OCI-LY1 (cell line): ENCODE results near the gene KAT6B.

Source experiments
- H2AFZ ChIP-seq: fragments of 200-600 bp; sonication (generic), shearing (Covaris generic); 2 replicates; pipeline ENCODE4 v1.6.0; 2014; ENCODE audit warnings: antibody characterized with exemption, mild to moderate bottlenecking, low read length
- H3F3A ChIP-seq: fragments of 200-600 bp; sonication (generic), shearing (Covaris generic); 2 replicates; pipeline ENCODE4 v1.6.0; 2014; ENCODE audit warnings: mild to moderate bottlenecking, antibody characterized with exemption, low read length, moderate library complexity; ENCODE audit not compliant: insufficient read depth
- H3K27ac ChIP-seq: fragments of 200-600 bp; sonication (generic); 2 replicates; pipeline ENCODE4 v1.5.1; 2014; ENCODE audit warnings: low read length, mixed run types, mild to moderate bottlenecking, low read depth; ENCODE audit not compliant: poor library complexity, severe bottlenecking
- H3K27me3 ChIP-seq: fragments of 200-600 bp; sonication (generic); 2 replicates; pipeline ENCODE4 v1.6.0; 2014; ENCODE audit warnings: antibody characterized with exemption, mild to moderate bottlenecking, low read length, moderate library complexity; ENCODE audit not compliant: insufficient read depth
- H3K36me3 ChIP-seq: fragments of 200-600 bp; sonication (generic); 2 replicates; pipeline ENCODE4 v1.6.1; 2014; ENCODE audit warnings: mild to moderate bottlenecking, antibody characterized with exemption, low read length, moderate library complexity, mixed read lengths; ENCODE audit not compliant: insufficient read depth
- H3K4me1 ChIP-seq: fragments of 200-600 bp; sonication (generic); 2 replicates; pipeline ENCODE4 v1.5.1; 2014; ENCODE audit warnings: mild to moderate bottlenecking, low read length, moderate library complexity; ENCODE audit not compliant: insufficient read depth, severe bottlenecking
- H3K4me2 ChIP-seq: fragments of 200-600 bp; sonication (generic), shearing (Covaris generic); 2 replicates; pipeline ENCODE4 v1.6.1; 2014; ENCODE audit warnings: low read length
- H3K4me3 ChIP-seq: fragments of 200-600 bp; sonication (generic); 2 replicates; pipeline ENCODE4 v1.5.1; 2014; ENCODE audit warnings: low read length, low read depth, mild to moderate bottlenecking, mixed read lengths; ENCODE audit not compliant: poor library complexity, severe bottlenecking
- H3K79me2 ChIP-seq: fragments of 200-600 bp; shearing (Covaris generic); 2 replicates; pipeline ENCODE4 v1.6.1; 2016; ENCODE audit warnings: mixed run types, low read length, mixed read lengths; ENCODE audit not compliant: insufficient read depth
- H3K9ac ChIP-seq: fragments of 200-600 bp; sonication (generic), shearing (Covaris generic); 2 replicates; pipeline ENCODE4 v1.6.1; 2014; ENCODE audit warnings: mild to moderate bottlenecking, low read length, mixed read lengths
- H3K9me2 ChIP-seq: fragments of 200-600 bp; sonication (generic), shearing (Covaris generic); 2 replicates; pipeline ENCODE4 v1.6.1; 2014; ENCODE audit warnings: low read depth, mild to moderate bottlenecking, low read length, mixed read lengths
- H3K9me3 ChIP-seq: fragments of 200-600 bp; shearing (Covaris generic); 2 replicates; pipeline ENCODE4 v1.6.1; 2014; ENCODE audit warnings: low read length, mixed read lengths
- H4K20me1 ChIP-seq: fragments of 200-600 bp; sonication (generic), shearing (Covaris generic); 2 replicates; pipeline ENCODE4 v1.6.0; 2016; ENCODE audit warnings: mild to moderate bottlenecking, low read length; ENCODE audit not compliant: insufficient read depth
- EZH2 ChIP-seq: fragments of 200-600 bp; sonication (generic), shearing (Covaris generic); IDR thresholded peaks from 2 replicates; pipeline ENCODE4 v1.8.0; 2017; ENCODE audit warnings: borderline replicate concordance, mixed run types, mild to moderate bottlenecking, antibody characterized with exemption, low read length, moderate library complexity, mixed read lengths
- TF ChIP-seq, protein P1 (sequence below): fragments of 200-600 bp; sonication (generic), shearing (Covaris generic); IDR thresholded peaks from 2 replicates; pipeline ENCODE4 v1.5.1; 2017; ENCODE audit warnings: mild to moderate bottlenecking, antibody characterized with exemption, low read length, moderate library complexity, mixed read lengths

Gene KAT6B

GRCh38 chr10:75011221-75011620, 184.8 kb downstream of the KAT6B start:
- no peaks in the 10 kb centered on the region for H3K9me3 ChIP-seq
- H3F3A ChIP-seq = no peaks in the 10 kb centered on the region
- H3K4me1 ChIP-seq = peaks cover 45% of the 10 kb centered on the region
- H4K20me1 ChIP-seq = no peaks in the 10 kb centered on the region
- no peak overlapping the region for H3K4me2 ChIP-seq
- H3K4me3 ChIP-seq = no peak overlapping the region
- no peaks in the 10 kb centered on the region for H3K27me3 ChIP-seq
- H3K9ac ChIP-seq = no peak overlapping the region
- no peak overlapping the region for H2AFZ ChIP-seq
- TF ChIP-seq, protein P1, sequence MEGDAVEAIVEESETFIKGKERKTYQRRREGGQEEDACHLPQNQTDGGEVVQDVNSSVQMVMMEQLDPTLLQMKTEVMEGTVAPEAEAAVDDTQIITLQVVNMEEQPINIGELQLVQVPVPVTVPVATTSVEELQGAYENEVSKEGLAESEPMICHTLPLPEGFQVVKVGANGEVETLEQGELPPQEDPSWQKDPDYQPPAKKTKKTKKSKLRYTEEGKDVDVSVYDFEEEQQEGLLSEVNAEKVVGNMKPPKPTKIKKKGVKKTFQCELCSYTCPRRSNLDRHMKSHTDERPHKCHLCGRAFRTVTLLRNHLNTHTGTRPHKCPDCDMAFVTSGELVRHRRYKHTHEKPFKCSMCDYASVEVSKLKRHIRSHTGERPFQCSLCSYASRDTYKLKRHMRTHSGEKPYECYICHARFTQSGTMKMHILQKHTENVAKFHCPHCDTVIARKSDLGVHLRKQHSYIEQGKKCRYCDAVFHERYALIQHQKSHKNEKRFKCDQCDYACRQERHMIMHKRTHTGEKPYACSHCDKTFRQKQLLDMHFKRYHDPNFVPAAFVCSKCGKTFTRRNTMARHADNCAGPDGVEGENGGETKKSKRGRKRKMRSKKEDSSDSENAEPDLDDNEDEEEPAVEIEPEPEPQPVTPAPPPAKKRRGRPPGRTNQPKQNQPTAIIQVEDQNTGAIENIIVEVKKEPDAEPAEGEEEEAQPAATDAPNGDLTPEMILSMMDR = no peak
- no peak for TF ChIP-seq EZH2
- no peaks in the 10 kb centered on the region for H3K36me3 ChIP-seq
- H3K79me2 ChIP-seq = no peaks in the 10 kb centered on the region
- H3K27ac ChIP-seq = peak overlapping the region; percentile 49
- no peaks in the 10 kb centered on the region for H3K9me2 ChIP-seq

DNA sequence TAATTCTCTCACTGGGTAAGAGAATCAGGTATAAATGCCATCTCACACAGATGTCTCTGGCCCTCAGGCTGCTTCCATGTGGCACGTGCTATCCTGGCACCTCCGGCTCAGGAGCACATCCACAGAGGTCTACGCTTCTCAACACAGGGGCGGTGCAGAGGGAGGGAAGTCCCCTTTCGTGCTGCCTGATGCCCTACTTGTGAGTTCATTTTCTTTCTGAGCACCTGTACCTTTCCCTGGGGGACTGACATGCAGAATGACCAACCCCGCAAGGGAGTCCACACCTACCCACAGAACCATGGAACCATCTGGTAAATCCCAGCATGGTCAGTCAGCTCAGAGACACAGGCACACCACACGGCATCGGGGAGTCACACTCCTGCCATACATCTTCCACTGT, 186.1 kb downstream of the KAT6B start:
- Histone ChIP-seq H3K9me3 (no peaks in the 10 kb centered on the region), H2AFZ (no peak overlapping the region), H3K9me2 (no peaks in the 10 kb centered on the region), H3K4me3 (no peak overlapping the region), H3K36me3 (no peaks in the 10 kb centered on the region), H3K9ac (no peak overlapping the region), H4K20me1 (no peaks in the 10 kb centered on the region), H3K27ac (peak overlapping the region; percentile 49), H3K4me2 (no peak overlapping the region), H3K27me3 (no peaks in the 10 kb centered on the region), H3K79me2 (no peaks in the 10 kb centered on the region), H3F3A (no peaks in the 10 kb centered on the region), H3K4me1 (peaks cover 45% of the 10 kb centered on the region)
- TF ChIP-seq EZH2 = no peak
- TF ChIP-seq, protein P1 = no peak

- peaks cover 41% of the 10 kb centered on the region for H3K4me1 ChIP-seq
- no peaks in the 10 kb centered on the region for H4K20me1 ChIP-seq
- H3K4me3 ChIP-seq = no peak overlapping the region
- H3K36me3 ChIP-seq = no peaks in the 10 kb centered on the region
- no peaks in the 10 kb centered on the region for H3F3A ChIP-seq
- H3K4me2 ChIP-seq = no peak overlapping the region; the same call in 1 of the 2 replicates
- H2AFZ ChIP-seq = no peak overlapping the region
- H3K9ac ChIP-seq = no peak overlapping the region
- H3K79me2 ChIP-seq = no peaks in the 10 kb centered on the region
- H3K9me3 ChIP-seq = no peaks in the 10 kb centered on the region
- H3K27me3 ChIP-seq = no peaks in the 10 kb centered on the region
- H3K27ac ChIP-seq = no peak overlapping the region
- H3K9me2 ChIP-seq = no peaks in the 10 kb centered on the region
- TF ChIP-seq EZH2 = no peak
- TF ChIP-seq, protein P1 = no peak
Observed at GRCh38 chr10:75013007-75013406, 186.6 kb downstream of the KAT6B start.
